PC-9 (cell line): ENCODE data around the gene UBE4B. TPM values are rescaled to one million over a fixed set of nuclear protein-coding genes. Genes with fewer than 3 reads are reported as not detected.

Experiments
- BruUV-seq: library from RNA; stranded (reverse); fragments of 400-500 nt; replicated peaks from 2 replicates; lab custom pipeline; 2021; lab: Mats Ljungman, UMichigan
- CTCF ChIA-PET: fragments of 300-600 bp; sonication (Branson Sonifier 250); formaldehyde crosslinking; loops from one replicate; lab custom pipeline; 2022; ENCODE audit warnings: antibody characterized with exemption; lab: Charles Lee
- POLR2A ChIA-PET: fragments of 300-600 bp; sonication (Branson Sonifier 250); formaldehyde crosslinking; loops from one replicate; lab custom pipeline; 2022; ENCODE audit warnings: antibody characterized with exemption; ENCODE audit not compliant: unreplicated experiment; lab: Charles Lee
- DNase-seq, 2 experiments: peaks; one replicate each; pipeline versions ENCODE4 v3.0.0 to v3.0.0-alpha.2; 2015 to 2022; ENCODE audit warnings: mixed read lengths in 1 of 2
- H2AFZ ChIP-seq: fragments of 200-600 bp; sonication (generic); 2 replicates; pipeline ENCODE4 v1.8.1; 2017; ENCODE audit warnings: antibody characterized with exemption
- H3F3A ChIP-seq: fragments of 200-600 bp; sonication (generic); 2 replicates; pipeline ENCODE4 v1.8.1; 2017; ENCODE audit warnings: antibody characterized with exemption, mild to moderate bottlenecking, low read depth; ENCODE audit not compliant: insufficient read depth
- H3K27ac ChIP-seq: fragments of 200-600 bp; sonication (generic); 2 replicates; pipeline ENCODE4 v1.6.1; 2016; ENCODE audit warnings: mixed run types
- H3K27me3 ChIP-seq: fragments of 200-600 bp; sonication (generic); 2 replicates; pipeline ENCODE4 v1.6.1; 2016; ENCODE audit warnings: low read depth, mixed run types; ENCODE audit not compliant: insufficient read depth
- H3K36me3 ChIP-seq: fragments of 200-600 bp; sonication (generic); 2 replicates; pipeline ENCODE4 v1.6.1; 2016; ENCODE audit warnings: low read depth, mixed run types
- H3K4me1 ChIP-seq: fragments of 200-600 bp; sonication (generic); replicated peaks from 2 replicates; pipeline ENCODE4 v1.6.1; 2016; ENCODE audit warnings: mixed run types; ENCODE audit not compliant: insufficient read depth
- H3K4me2 ChIP-seq: fragments of 200-600 bp; sonication (generic); 2 replicates; pipeline ENCODE4 v1.6.1; 2017; ENCODE audit warnings: mixed run types
- H3K4me3 ChIP-seq: fragments of 200-600 bp; sonication (generic); 2 replicates; pipeline ENCODE4 v1.6.1; 2016; ENCODE audit warnings: mixed run types
- H3K79me2 ChIP-seq: fragments of 200-600 bp; sonication (generic); 2 replicates; pipeline ENCODE4 v1.6.1; 2017; ENCODE audit warnings: low read depth, mixed run types
- H3K9me2 ChIP-seq: fragments of 200-600 bp; sonication (generic); 2 replicates; pipeline ENCODE4 v1.8.1; 2017; ENCODE audit warnings: mild to moderate bottlenecking; ENCODE audit not compliant: insufficient read depth
- H3K9me3 ChIP-seq: fragments of 200-600 bp; sonication (generic); 2 replicates; pipeline ENCODE4 v1.8.1; 2016; ENCODE audit warnings: low read depth; ENCODE audit not compliant: insufficient read depth
- H4K20me1 ChIP-seq: fragments of 200-600 bp; sonication (generic); 2 replicates; pipeline ENCODE4 v1.8.1; 2017; ENCODE audit not compliant: insufficient read depth
- EZH2 ChIP-seq: fragments of 200-600 bp; sonication (generic); IDR thresholded peaks from 2 replicates; pipeline ENCODE4 v1.8.0; 2017; ENCODE audit warnings: antibody characterized with exemption, low read depth
- intact Hi-C: fragments of 100-400 bp; cut with micrococcal nuclease; formaldehyde crosslinking; loops from one replicate; pipeline ENCODE4 v1.10.0; 2022; ENCODE audit not compliant: unreplicated experiment
- total RNA-seq: library from RNA; stranded (reverse); gene quantifications from 2 replicates; pipeline ENCODE4 v1.2.3, GENCODE V29; 2021
- TF ChIP-seq, protein P1 (sequence below): fragments of 200-600 bp; sonication (generic); conservative IDR thresholded peaks from 2 replicates; pipeline ENCODE4 v1.6.1; 2017; ENCODE audit warnings: mixed run types, antibody characterized with exemption, mild to moderate bottlenecking, moderate library complexity

Gene UBE4B
- total RNA-seq, 1 experiment from 2014 or later, result 59.1 TPM

DNA sequence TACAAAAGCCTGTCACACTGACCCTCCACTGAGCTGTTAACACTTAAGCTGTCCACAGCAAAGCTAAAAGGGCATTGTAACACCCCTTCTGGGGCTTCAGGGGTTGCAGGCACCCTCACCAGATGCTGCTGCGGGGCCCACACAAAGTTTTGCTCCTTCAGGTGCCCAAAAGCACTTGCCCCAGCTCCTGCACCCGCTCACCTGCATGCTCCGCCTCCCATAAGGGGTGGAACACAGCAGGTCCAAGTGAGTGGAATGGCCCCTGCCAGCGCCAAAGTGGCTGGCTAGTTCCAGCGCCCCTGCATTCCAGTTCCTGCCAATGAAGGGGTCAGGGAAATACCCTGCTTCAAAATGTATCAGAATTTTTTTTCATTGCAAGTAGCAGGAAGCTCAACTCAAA is 43.0 kb upstream of the UBE4B start:
- Histone ChIP-seq H3F3A (no peaks in the 10 kb centered on the region), H3K4me3 (no peak overlapping the region), H3K79me2 (no peaks in the 10 kb centered on the region), H4K20me1 (no peaks in the 10 kb centered on the region), H3K4me2 (no peak overlapping the region), H2AFZ (no peak overlapping the region), H3K4me1 (no peaks in the 10 kb centered on the region), H3K36me3 (no peaks in the 10 kb centered on the region), H3K27ac (no peak overlapping the region), H3K9me3 (no peaks in the 10 kb centered on the region), H3K27me3 (no peaks in the 10 kb centered on the region), H3K9me2 (no peaks in the 10 kb centered on the region)
- intact Hi-C loops, result no loop called here
- ChIA-PET POLR2A (interaction anchor here (0.6 kb wide), 1 partner anchor 151 kb away, joined by 7 read pairs; no protein-coding TSS in a partner anchor), CTCF (no interaction called here)
- TF ChIP-seq EZH2, result no peak
- TF ChIP-seq, protein P1, sequence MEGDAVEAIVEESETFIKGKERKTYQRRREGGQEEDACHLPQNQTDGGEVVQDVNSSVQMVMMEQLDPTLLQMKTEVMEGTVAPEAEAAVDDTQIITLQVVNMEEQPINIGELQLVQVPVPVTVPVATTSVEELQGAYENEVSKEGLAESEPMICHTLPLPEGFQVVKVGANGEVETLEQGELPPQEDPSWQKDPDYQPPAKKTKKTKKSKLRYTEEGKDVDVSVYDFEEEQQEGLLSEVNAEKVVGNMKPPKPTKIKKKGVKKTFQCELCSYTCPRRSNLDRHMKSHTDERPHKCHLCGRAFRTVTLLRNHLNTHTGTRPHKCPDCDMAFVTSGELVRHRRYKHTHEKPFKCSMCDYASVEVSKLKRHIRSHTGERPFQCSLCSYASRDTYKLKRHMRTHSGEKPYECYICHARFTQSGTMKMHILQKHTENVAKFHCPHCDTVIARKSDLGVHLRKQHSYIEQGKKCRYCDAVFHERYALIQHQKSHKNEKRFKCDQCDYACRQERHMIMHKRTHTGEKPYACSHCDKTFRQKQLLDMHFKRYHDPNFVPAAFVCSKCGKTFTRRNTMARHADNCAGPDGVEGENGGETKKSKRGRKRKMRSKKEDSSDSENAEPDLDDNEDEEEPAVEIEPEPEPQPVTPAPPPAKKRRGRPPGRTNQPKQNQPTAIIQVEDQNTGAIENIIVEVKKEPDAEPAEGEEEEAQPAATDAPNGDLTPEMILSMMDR, result no peak
- BruUV-seq, result no TSS peak
- no peak for DNase-seq

DNA sequence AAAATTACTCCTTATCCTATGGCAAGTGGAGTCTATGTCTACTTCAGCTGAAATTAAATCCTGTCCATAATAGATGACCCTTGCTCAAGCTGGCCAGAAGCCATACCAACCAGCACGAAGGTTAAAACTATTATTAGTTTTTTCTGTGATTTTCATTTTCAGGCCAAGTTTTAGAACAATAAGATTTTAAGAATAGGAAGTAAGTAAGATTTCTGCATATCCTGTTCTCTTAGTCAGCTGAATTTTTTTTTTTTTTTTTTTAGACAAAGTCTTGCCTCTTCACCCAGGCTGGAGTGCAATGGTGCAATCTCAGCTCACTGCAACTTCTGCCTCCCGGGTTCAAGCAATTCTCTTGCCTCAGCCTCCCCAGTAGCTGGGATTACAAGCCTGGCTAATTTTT is 41.8 kb upstream of the UBE4B start:
- intact Hi-C loops, result no loop called here

DNA sequence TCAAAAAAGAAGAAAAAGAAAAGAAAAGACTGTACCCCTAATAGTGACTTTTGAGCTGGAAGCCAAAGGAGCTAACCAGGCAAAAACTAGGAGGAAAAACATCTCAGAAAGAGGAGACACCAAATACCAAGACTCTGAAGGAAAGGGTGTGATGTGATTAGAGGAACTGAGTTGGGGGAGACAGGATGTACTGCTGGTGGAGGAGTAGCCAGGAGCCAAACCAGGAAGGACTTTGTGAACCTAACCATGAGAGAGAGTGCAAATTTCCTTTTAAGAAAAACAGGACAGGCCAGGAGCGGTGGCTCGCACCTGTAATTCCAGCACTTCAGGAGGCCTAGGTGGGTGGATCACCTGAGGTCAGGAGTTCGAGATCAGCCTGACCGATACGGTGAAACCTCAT is 39.8 kb upstream of the UBE4B start:
- H3K4me3 ChIP-seq, result no peak overlapping the region
- intact Hi-C loops, result no loop called here
- DNase-seq, result no peak
- no peak overlapping the region for H3K4me2 ChIP-seq
- ChIA-PET POLR2A (no interaction called here), CTCF (no interaction called here)
- H3K9me3 ChIP-seq, result no peaks in the 10 kb centered on the region
- no peaks in the 10 kb centered on the region for H3K36me3 ChIP-seq
- no peaks in the 10 kb centered on the region for H3F3A ChIP-seq
- no peaks in the 10 kb centered on the region for H3K79me2 ChIP-seq
- no peaks in the 10 kb centered on the region for H3K27me3 ChIP-seq
- H3K9me2 ChIP-seq, result no peaks in the 10 kb centered on the region
- no peak overlapping the region for H3K27ac ChIP-seq
- no peak for TF ChIP-seq EZH2
- TF ChIP-seq, protein P1, result no peak
- BruUV-seq, result no TSS peak
- no peaks in the 10 kb centered on the region for H4K20me1 ChIP-seq
- no peaks in the 10 kb centered on the region for H3K4me1 ChIP-seq
- no peak overlapping the region for H2AFZ ChIP-seq

More for the DNA sequence above, 41.8 kb upstream of the UBE4B start:
- Histone ChIP-seq H3F3A (no peaks in the 10 kb centered on the region), H3K36me3 (no peaks in the 10 kb centered on the region), H3K4me1 (no peaks in the 10 kb centered on the region), H3K27ac (no peak overlapping the region), H3K9me2 (no peaks in the 10 kb centered on the region), H2AFZ (no peak overlapping the region), H3K4me3 (no peak overlapping the region), H3K9me3 (no peaks in the 10 kb centered on the region), H3K4me2 (no peak overlapping the region), H3K79me2 (no peaks in the 10 kb centered on the region), H3K27me3 (no peaks in the 10 kb centered on the region), H4K20me1 (no peaks in the 10 kb centered on the region)
- no peak for DNase-seq
- BruUV-seq, result no TSS peak
- TF ChIP-seq, protein P1, result no peak
- TF ChIP-seq EZH2, result no peak
- ChIA-PET POLR2A (interaction anchor here (0.6 kb wide), 1 partner anchor 98 kb away, joined by 4 read pairs; no protein-coding TSS in a partner anchor), CTCF (no interaction called here)
